ENCODE results near the gene PARD3. TPM values are rescaled to one million over a fixed set of nuclear protein-coding genes. Genes with fewer than 3 reads are reported as not detected.
A peak's percentile ranks its signal among the peaks of the same experiment; 100 is the strongest.

The PARD3 gene
- total RNA-seq, 1 donor from 2014 or later, result 98.2 TPM

- Histone ChIP-seq H3K36me3 (ENCODE audit: control insufficient read depth, insufficient read depth, low read length) (no peaks in the 10 kb centered on the region), H3K27me3 (ENCODE audit: control insufficient read depth, insufficient read depth, low read length) (no peaks in the 10 kb centered on the region), H3K4me3 (ENCODE audit: low read depth, low read length) (no peak overlapping the region)
- TF ChIP-seq, protein P1, sequence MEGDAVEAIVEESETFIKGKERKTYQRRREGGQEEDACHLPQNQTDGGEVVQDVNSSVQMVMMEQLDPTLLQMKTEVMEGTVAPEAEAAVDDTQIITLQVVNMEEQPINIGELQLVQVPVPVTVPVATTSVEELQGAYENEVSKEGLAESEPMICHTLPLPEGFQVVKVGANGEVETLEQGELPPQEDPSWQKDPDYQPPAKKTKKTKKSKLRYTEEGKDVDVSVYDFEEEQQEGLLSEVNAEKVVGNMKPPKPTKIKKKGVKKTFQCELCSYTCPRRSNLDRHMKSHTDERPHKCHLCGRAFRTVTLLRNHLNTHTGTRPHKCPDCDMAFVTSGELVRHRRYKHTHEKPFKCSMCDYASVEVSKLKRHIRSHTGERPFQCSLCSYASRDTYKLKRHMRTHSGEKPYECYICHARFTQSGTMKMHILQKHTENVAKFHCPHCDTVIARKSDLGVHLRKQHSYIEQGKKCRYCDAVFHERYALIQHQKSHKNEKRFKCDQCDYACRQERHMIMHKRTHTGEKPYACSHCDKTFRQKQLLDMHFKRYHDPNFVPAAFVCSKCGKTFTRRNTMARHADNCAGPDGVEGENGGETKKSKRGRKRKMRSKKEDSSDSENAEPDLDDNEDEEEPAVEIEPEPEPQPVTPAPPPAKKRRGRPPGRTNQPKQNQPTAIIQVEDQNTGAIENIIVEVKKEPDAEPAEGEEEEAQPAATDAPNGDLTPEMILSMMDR (IDR thresholded peaks at IDR 0.05; ENCODE audit: insufficient read depth, low read length, severe bottlenecking), result no peak
- DNase-seq (ENCODE audit: low read depth) (no peak), FAIRE-seq (no peak)
These were observed 138.0 kb downstream of the PARD3 start for GRCh38 chr10:34677132-34677531.

DNA sequence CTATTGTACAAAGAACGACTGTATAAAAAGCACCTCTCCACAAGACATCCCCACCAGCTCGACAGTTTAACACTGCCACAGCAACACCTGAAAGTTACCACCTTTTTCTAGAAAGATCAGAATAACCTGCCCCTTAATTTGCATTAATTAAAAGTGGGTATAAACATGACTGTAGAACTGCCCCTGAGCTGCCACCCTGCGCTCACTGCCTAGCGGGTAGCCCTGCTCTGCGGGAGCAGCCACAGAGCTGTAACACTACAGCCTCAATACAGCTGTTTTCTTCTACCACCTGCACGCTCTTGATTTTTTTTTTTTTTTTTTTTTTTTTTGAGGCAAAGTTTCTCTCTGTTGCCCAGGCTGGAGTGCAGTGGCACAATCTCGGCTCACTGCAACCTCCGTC is 140.9 kb downstream of the PARD3 start:
- H3K27me3 ChIP-seq (ENCODE audit: control insufficient read depth, insufficient read depth, low read length), result no peaks in the 10 kb centered on the region
- DNase-seq (ENCODE audit: low read depth) (no peak), FAIRE-seq (no peak)
- TF ChIP-seq, protein P1 (IDR thresholded peaks at IDR 0.05; ENCODE audit: insufficient read depth, low read length, severe bottlenecking), result no peak
- H3K36me3 ChIP-seq (ENCODE audit: control insufficient read depth, insufficient read depth, low read length), result no peaks in the 10 kb centered on the region
- no peak overlapping the region for H3K4me3 ChIP-seq (ENCODE audit: low read depth, low read length)

DNA sequence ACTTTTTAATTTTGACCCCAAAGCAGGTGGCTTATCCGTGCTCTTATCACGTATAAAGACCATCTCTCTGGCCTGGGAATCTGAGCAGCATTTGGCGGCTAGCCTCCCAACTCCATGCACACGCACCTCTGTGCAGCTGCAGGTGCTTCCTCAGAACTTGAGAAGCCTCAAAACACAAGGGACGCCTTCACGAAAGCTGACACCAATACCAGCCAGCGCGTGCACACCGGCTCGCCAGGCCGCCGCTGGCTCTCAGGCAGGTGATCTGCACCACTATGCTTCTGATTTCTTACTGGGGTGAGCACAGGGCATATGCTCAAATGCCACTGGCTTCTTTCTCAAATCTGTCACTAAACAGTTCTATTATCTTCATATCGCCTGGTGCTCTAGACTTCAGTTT is 145.0 kb downstream of the PARD3 start:
- TF ChIP-seq, protein P1 (IDR thresholded peaks at IDR 0.05; ENCODE audit: insufficient read depth, low read length, severe bottlenecking), result no peak
- FAIRE-seq, result no peak
- Histone ChIP-seq H3K27me3 (ENCODE audit: control insufficient read depth, insufficient read depth, low read length) (no peaks in the 10 kb centered on the region), H3K36me3 (ENCODE audit: control insufficient read depth, insufficient read depth, low read length) (no peaks in the 10 kb centered on the region), H3K4me3 (ENCODE audit: low read depth, low read length) (no peak overlapping the region)
- DNase-seq (ENCODE audit: low read depth), result no peak

DNA sequence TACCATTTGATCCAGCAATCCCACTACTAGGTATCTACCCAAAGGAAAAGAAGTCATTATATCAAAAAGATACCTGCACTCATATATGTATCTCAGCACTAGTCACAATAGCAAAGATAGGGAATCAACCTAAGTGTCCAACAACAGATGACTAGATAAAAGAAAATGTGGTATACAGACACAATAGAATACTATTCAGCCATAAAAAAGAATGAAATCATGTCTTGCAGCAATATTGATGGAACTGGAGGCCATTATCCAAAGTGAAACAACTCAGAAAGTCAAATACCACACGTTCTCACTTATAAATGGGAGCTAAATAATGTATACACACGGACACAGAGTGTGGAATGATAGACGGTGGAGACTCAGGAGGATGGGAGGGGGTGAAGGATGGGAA is 146.0 kb downstream of the PARD3 start:
- Histone ChIP-seq H3K4me3 (ENCODE audit: low read depth, low read length) (no peak overlapping the region), H3K36me3 (ENCODE audit: control insufficient read depth, insufficient read depth, low read length) (no peaks in the 10 kb centered on the region), H3K27me3 (ENCODE audit: control insufficient read depth, insufficient read depth, low read length) (no peaks in the 10 kb centered on the region)
- DNase-seq (ENCODE audit: low read depth) (no peak), FAIRE-seq (no peak)
- TF ChIP-seq, protein P1 (IDR thresholded peaks at IDR 0.05; ENCODE audit: insufficient read depth, low read length, severe bottlenecking), result no peak

- H3K27me3 ChIP-seq (ENCODE audit: control insufficient read depth, insufficient read depth, low read length), result no peaks in the 10 kb centered on the region
- FAIRE-seq (no peak), DNase-seq (ENCODE audit: low read depth) (no peak)
- H3K36me3 ChIP-seq (ENCODE audit: control insufficient read depth, insufficient read depth, low read length), result no peaks in the 10 kb centered on the region
- TF ChIP-seq, protein P1 (IDR thresholded peaks at IDR 0.05; ENCODE audit: insufficient read depth, low read length, severe bottlenecking), result no peak
- no peak overlapping the region for H3K4me3 ChIP-seq (ENCODE audit: low read depth, low read length)
These were observed 147.9 kb downstream of the PARD3 start for GRCh38 chr10:34667177-34667576.

DNA sequence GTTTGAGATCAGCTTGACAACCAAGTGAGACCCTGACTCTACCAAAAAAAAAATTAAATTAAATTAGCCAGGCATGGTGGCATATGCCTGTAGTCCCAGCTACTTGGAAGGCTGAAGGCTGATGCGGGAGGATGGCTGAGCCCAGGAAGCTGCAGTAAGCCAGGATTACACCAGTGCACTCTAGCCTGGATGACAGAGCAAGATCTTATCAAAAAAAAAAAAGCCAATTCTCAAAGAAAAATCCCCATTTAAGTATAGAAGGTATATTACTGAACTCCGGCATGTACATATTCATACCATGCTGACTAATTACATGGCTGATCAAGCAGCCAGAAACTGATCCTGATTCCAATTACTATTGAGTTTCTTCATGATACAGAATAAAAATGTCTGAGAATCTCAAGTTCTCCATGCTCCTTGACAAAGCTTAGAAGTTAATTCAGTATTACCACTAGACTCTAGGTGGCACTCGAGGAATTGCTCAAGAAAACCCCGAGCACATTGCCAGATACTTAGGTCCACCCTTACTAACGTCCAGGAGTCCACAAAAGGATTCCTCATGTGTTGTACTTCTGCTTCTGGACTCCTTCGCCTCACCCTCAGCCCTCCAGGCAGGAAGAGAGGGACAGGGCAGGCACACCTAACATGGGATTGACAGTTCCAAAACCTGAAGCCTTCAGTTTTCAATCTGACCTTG is 148.9 kb downstream of the PARD3 start:
- peak; percentile 91 for DNase-seq (ENCODE audit: low read depth)
- H3K4me3 ChIP-seq (ENCODE audit: low read depth, low read length), result no peak overlapping the region
- no peak for FAIRE-seq
- no peaks in the 10 kb centered on the region for H3K36me3 ChIP-seq (ENCODE audit: control insufficient read depth, insufficient read depth, low read length)
- no peaks in the 10 kb centered on the region for H3K27me3 ChIP-seq (ENCODE audit: control insufficient read depth, insufficient read depth, low read length)
- TF ChIP-seq, protein P1 (IDR thresholded peaks at IDR 0.05; ENCODE audit: insufficient read depth, low read length, severe bottlenecking), result peak; percentile 53
